NCI-H82 treated with DMSO at 0.1 percent for 48 hours (cell line): ENCODE measurements around the gene PLXDC2.
"Not testable (repeated sequence)": the region's sequence is repeated elsewhere in the genome, so short reads cannot be mapped to it uniquely, and the experiment has no call there.

Experiments used
- DNase-seq: peaks from one replicate; lab custom pipeline; 2025; ENCODE audit not compliant: unreplicated experiment; lab: John Stamatoyannopoulos, UW

The PLXDC2 gene

GRCh38 chr10:19971343-19972052, 155.3 kb downstream of the PLXDC2 start:
- DNase-seq, result no peak

GRCh38 chr10:19974138-19974537, 157.9 kb downstream of the PLXDC2 start:
- no peak for DNase-seq

- DNase-seq, result no peak
Observed at GRCh38 chr10:19974554-19974953, 158.3 kb downstream of the PLXDC2 start.

GRCh38 chr10:19977097-19977521, 160.9 kb downstream of the PLXDC2 start:
- DNase-seq, result no peak

- no peak for DNase-seq
Observed at GRCh38 chr10:19979628-19980027, 163.4 kb downstream of the PLXDC2 start.

- no peak for DNase-seq
Observed at GRCh38 chr10:19983880-19984565, 167.8 kb downstream of the PLXDC2 start.

GRCh38 chr10:19985745-19986144, 169.5 kb downstream of the PLXDC2 start:
- DNase-seq, result no peak

- no peak for DNase-seq
Observed at GRCh38 chr10:19986591-19986990, 170.4 kb downstream of the PLXDC2 start.

GRCh38 chr10:19987931-19988330, 171.7 kb downstream of the PLXDC2 start:
- no peak for DNase-seq

GRCh38 chr10:19993714-19994315, 177.6 kb downstream of the PLXDC2 start:
- DNase-seq, result no peak

- DNase-seq, result no peak
Observed at GRCh38 chr10:19998482-19998881, 182.2 kb downstream of the PLXDC2 start.

GRCh38 chr10:19999431-19999830, 183.2 kb downstream of the PLXDC2 start:
- DNase-seq, result no peak

GRCh38 chr10:20002026-20002425, 185.8 kb downstream of the PLXDC2 start:
- DNase-seq, result not testable (repeated sequence)

GRCh38 chr10:20002657-20003056, 186.4 kb downstream of the PLXDC2 start:
- no peak for DNase-seq

GRCh38 chr10:20004087-20004523, 187.9 kb downstream of the PLXDC2 start:
- no peak for DNase-seq

GRCh38 chr10:20005638-20006037, 189.4 kb downstream of the PLXDC2 start:
- DNase-seq, result no peak

- DNase-seq, result no peak
Observed at GRCh38 chr10:20006169-20006870, 190.1 kb downstream of the PLXDC2 start.

- no peak for DNase-seq
Observed at GRCh38 chr10:20007426-20007825, 191.2 kb downstream of the PLXDC2 start.

GRCh38 chr10:20013991-20014750, 197.9 kb downstream of the PLXDC2 start:
- no peak for DNase-seq

GRCh38 chr10:20017961-20018360, 201.7 kb downstream of the PLXDC2 start:
- no peak for DNase-seq

GRCh38 chr10:20020677-20021076, 204.4 kb downstream of the PLXDC2 start:
- no peak for DNase-seq
